ENCODE results near the gene ENGASE.

- TF ChIP-seq CTCF (IDR thresholded peaks at IDR 0.05): no peak
- TF ChIP-seq POLR2AphosphoS5 (IDR thresholded peaks at IDR 0.05): no peak
- no peak for TF ChIP-seq POLR2A (IDR thresholded peaks at IDR 0.05; ENCODE audit: low read depth)
Observed at GRCh38 chr17:79075446-79075750, 774 bp downstream of the ENGASE start.
